MM.1S (cell line): Measurements from ENCODE around the gene DCDC1.

Source experiments
- CTCF ChIP-seq: fragments of 300-600 bp; sonication (generic); IDR thresholded peaks from 2 replicates; pipeline ENCODE4 v1.5.1; 2016; ENCODE audit warnings: antibody characterized with exemption, low read length, mixed read lengths
- EZH2 ChIP-seq: fragments of 300-600 bp; sonication (generic); optimal IDR thresholded peaks from 2 replicates; pipeline ENCODE3; 2017; ENCODE audit warnings: low read depth, mild to moderate bottlenecking, antibody characterized with exemption, low read length, mixed read lengths

DNA sequence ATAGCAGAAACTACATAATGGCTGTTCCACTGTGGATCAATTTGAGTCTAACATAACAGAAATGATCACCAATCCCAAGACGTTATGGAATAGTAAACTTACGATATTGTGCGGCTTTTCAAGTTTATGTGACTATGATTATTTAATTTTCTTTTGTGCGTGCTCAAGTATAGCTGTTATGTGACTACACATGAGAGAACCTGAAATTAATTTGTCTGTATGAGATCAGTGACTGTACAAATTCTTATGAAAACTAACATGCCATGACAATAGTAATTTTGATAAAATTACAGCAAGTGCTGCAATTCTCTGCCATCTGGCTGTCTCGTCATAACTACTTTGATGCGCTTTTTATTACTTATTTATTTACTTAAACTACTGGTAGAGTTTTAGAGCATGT is 343.2 kb downstream of the DCDC1 start:
- TF ChIP-seq CTCF (no peak), EZH2 (no peak)
